K562 (cell line): ENCODE results near the gene ZNF563. TPM values are rescaled to one million over a fixed set of nuclear protein-coding genes. Genes with fewer than 3 reads are reported as not detected.

ENCODE experiments used
- ELF2 ChIP-seq: fragments of 250-450 bp; sonication (Bioruptor Pico); IDR thresholded peaks from 2 replicates; pipeline ENCODE4 v1.5.0; 2021; ENCODE audit warnings: mild to moderate bottlenecking
- FIP1L1 ChIP-seq: fragments of 200-400 bp; formaldehyde crosslinking; IDR thresholded peaks from 2 replicates; pipeline ENCODE4 v1.6.1; 2018; ENCODE audit warnings: mild to moderate bottlenecking, low read depth, low read length; ENCODE audit not compliant: poor library complexity, severe bottlenecking
- HDAC6 ChIP-seq: IDR thresholded peaks from 2 replicates; pipeline ENCODE4 v1.6.1; 2012; ENCODE audit warnings: low read depth, mild to moderate bottlenecking, control low read depth, inconsistent platforms, low read length, moderate library complexity
- PATZ1 ChIP-seq: fragments of 250-450 bp; sonication (Bioruptor Pico); IDR thresholded peaks from 2 replicates; pipeline ENCODE4 v1.5.0; 2020; ENCODE audit warnings: mild to moderate bottlenecking, borderline replicate concordance
- RB1 ChIP-seq: fragments of 450-650 bp; IDR thresholded peaks from 2 replicates; pipeline ENCODE4 v1.6.1; 2017; ENCODE audit warnings: low read depth, mild to moderate bottlenecking
- RBM25 ChIP-seq: fragments of 200-400 bp; formaldehyde crosslinking; IDR thresholded peaks from 2 replicates; pipeline ENCODE4 v1.6.1; 2018; ENCODE audit warnings: low read length, low read depth, moderate library complexity; ENCODE audit not compliant: severe bottlenecking
- SIX5 ChIP-seq, 2 experiments: IDR thresholded peaks; 2 replicates each; pipeline ENCODE4 v1.6.1; 2011; ENCODE audit warnings: low read length in 2 of 2, borderline replicate concordance in 1 of 2, low read depth in 1 of 2, mild to moderate bottlenecking in 1 of 2, moderate library complexity in 1 of 2; ENCODE audit not compliant: insufficient read depth in 1 of 2
- polyA plus RNA-seq, 8 experiments: library from polyadenylated mRNA; depleted of rRNA in 4 of 8; stranded (reverse) in 5 of 8; unstranded in 3 of 8; fragments of >200 nt; fragmentation: Nextera tagmentation in 2 of 8; fragmentation: Illumina TruSeq in 1 of 8; extraction: Ambion mirVana in 2 of 8; extraction: Trizol in 1 of 8; gene quantifications; 2 replicates each; pipeline versions ENCODE4 v1.2.1 to v1.2.3, GENCODE V29; 2011 to 2014; ENCODE audit warnings: inconsistent platforms in 1 of 8, missing spikeins in 1 of 8
- total RNA-seq, 7 experiments: library from RNA; depleted of rRNA in 6 of 7; stranded (reverse); fragments of >200 nt in 6 of 7; fragmentation: Illumina TruSeq in 2 of 7; extraction: Trizol in 2 of 7; gene quantifications; 2 replicates each; pipeline versions ENCODE4 v1.2.1 to v1.2.3, GENCODE V29; 2011 to 2021; ENCODE audit warnings: low replicate concordance in 1 of 7
- TF ChIP-seq, protein P1 (sequence below): sonication (generic); formaldehyde crosslinking; IDR thresholded peaks from 2 replicates; pipeline ENCODE4 v1.8.0; 2022; ENCODE audit warnings: missing genetic modification reagents, mild to moderate bottlenecking, moderate library complexity, borderline replicate concordance
- TF ChIP-seq, protein P2 (sequence below): fragments of 250-450 bp; sonication (Bioruptor Pico); IDR thresholded peaks from 2 replicates; pipeline ENCODE4 v1.8.0; 2021; ENCODE audit warnings: mild to moderate bottlenecking, moderate library complexity

ZNF563 gene
- total and polyA plus RNA-seq, 9 of the 15 experiments (the other 6 are each of a cell fraction or from before 2014, with no cell fraction given), result 0.37 to 2.9 (median 0.74) TPM

DNA sequence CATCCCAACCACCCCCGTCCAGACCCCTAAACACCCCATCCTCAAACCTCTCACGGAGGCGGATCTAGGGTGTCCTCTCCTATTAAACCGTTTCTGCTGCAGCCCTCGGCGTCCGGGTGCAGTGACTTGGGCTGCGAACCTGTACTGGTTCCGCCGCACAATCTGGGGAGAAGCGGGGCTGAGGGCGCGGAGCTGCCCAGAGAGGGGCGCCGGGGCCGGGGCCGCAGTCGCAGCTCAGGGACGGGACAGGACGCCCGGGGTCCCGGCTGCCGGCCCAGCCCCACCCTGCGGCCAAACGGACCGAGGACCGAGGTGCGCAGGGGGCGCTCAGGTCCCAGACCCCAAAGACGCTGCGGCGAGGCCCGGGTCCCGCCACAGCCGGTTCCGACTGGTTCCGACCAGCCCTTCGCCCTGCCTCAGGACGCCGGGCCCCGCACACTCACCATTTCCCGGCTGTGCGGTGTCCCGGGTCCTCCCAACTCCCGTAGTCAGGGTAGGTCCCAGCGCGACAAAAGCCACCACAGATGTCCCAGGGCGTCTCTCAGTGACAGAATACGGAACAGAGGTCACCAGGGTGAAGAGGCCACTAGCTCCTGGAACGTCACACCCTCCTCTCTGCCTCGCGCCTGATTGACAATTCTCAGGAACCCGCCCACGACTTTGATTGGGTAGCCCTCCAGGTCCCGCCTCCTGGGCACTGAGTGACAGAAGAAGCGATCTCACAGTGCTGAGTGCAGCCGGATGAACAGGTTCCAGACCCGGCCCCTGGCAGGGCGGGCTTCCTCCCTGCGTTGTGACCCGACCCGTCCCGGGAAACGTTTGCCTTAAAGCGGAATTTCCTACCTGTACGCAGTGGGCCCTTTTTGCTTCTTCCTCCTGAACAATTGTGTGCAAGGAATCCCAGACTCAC, 38.9 kb downstream of the ZNF563 start, which contains the start of gene ZNF44 (continued):
- TF ChIP-seq RB1 (0 out of 2 replicates have a peak, but pooled peaks have one; percentile 19), ELF2 (no peak), FIP1L1 (no peak), PATZ1 (CRISPR knock-in tag) (no peak), RBM25 (peak; percentile 86), SIX5 (IDR thresholded peaks at IDR 0.05; ENCODE audit: borderline replicate concordance in 1 of 2, insufficient read depth in 1 of 2, low read depth in 1 of 2, low read length in 2 of 2) (no peak), HDAC6 (no peak)
- TF ChIP-seq, protein P1, sequence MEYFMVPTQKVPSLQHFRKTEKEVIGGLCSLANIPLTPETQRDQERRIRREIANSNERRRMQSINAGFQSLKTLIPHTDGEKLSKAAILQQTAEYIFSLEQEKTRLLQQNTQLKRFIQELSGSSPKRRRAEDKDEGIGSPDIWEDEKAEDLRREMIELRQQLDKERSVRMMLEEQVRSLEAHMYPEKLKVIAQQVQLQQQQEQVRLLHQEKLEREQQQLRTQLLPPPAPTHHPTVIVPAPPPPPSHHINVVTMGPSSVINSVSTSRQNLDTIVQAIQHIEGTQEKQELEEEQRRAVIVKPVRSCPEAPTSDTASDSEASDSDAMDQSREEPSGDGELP (CRISPR knock-in tag), result peak; percentile 59; the same call in 1 of the 2 replicates
- TF ChIP-seq, protein P2, sequence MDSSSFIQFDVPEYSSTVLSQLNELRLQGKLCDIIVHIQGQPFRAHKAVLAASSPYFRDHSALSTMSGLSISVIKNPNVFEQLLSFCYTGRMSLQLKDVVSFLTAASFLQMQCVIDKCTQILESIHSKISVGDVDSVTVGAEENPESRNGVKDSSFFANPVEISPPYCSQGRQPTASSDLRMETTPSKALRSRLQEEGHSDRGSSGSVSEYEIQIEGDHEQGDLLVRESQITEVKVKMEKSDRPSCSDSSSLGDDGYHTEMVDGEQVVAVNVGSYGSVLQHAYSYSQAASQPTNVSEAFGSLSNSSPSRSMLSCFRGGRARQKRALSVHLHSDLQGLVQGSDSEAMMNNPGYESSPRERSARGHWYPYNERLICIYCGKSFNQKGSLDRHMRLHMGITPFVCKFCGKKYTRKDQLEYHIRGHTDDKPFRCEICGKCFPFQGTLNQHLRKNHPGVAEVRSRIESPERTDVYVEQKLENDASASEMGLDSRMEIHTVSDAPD (CRISPR knock-in tag), result no peak
